Measurements from ENCODE around the gene SAMD3. TPM values are rescaled to one million over a fixed set of nuclear protein-coding genes. Genes with fewer than 3 reads are reported as not detected.
"Not testable (repeated sequence)": the region's sequence is repeated elsewhere in the genome, so short reads cannot be mapped to it uniquely, and the experiment has no call there.

SAMD3 gene
- total RNA-seq, 1 donor from 2014 or later = 0.45 TPM

GRCh38 chr6:130118236-130118635 lies 104.5 kb downstream of the SAMD3 start:
- H3K4me3 Mint-ChIP-seq (ENCODE audit: unreplicated experiment) = no peak overlapping the region
- no peaks in the 10 kb centered on the region for H3K36me3 Mint-ChIP-seq (ENCODE audit: low read depth, unreplicated experiment)
- no peak for DNase-seq (ENCODE audit: low read depth)
- Histone ChIP-seq H3K9me3 (ENCODE audit: insufficient read depth, low read depth, low read length) (no peaks in the 10 kb centered on the region), H3K27me3 (ENCODE audit: insufficient read depth, low read length) (no peaks in the 10 kb centered on the region), H3K9ac (ENCODE audit: low read length) (no peak overlapping the region), H3K4me3 (ENCODE audit: insufficient read depth, low read depth, low read length) (no peak overlapping the region), H3K4me1 (ENCODE audit: insufficient read depth, low read length) (no peaks in the 10 kb centered on the region), H3K79me2 (ENCODE audit: insufficient read depth, low read length) (no peaks in the 10 kb centered on the region), H2AFZ (ENCODE audit: low read depth, low read length) (no peak overlapping the region), H3K4me2 (ENCODE audit: low read length) (no peak overlapping the region), H3K36me3 (ENCODE audit: insufficient read depth, low read length) (no peaks in the 10 kb centered on the region), H4K20me1 (ENCODE audit: insufficient read depth, low read length) (no peaks in the 10 kb centered on the region), H3K27ac (ENCODE audit: low read depth, low read length) (no peak overlapping the region)
- no peaks in the 10 kb centered on the region for H3K27me3 Mint-ChIP-seq (ENCODE audit: low read depth, unreplicated experiment)
- no peaks in the 10 kb centered on the region for H3K9me3 Mint-ChIP-seq (ENCODE audit: unreplicated experiment)
- FAIRE-seq = no peak
- no peaks in the 10 kb centered on the region for H3K4me1 Mint-ChIP-seq (ENCODE audit: low read depth, unreplicated experiment)
- H3K27ac Mint-ChIP-seq (ENCODE audit: unreplicated experiment) = no peak overlapping the region
- TF ChIP-seq CTCF (IDR thresholded peaks at IDR 0.05; ENCODE audit: insufficient read depth, low read depth, low read length) (no peak), EZH2 (IDR thresholded peaks at IDR 0.05; ENCODE audit: insufficient read depth, low read length) (no peak)

GRCh38 chr6:130117187-130117701 lies 105.5 kb downstream of the SAMD3 start:
- not testable (repeated sequence) for H3K27ac Mint-ChIP-seq (ENCODE audit: unreplicated experiment); H3K9me3 ChIP-seq (ENCODE audit: insufficient read depth, low read depth, low read length); H3K4me3 ChIP-seq (ENCODE audit: insufficient read depth, low read depth, low read length); H3K27me3 ChIP-seq (ENCODE audit: insufficient read depth, low read length); DNase-seq (ENCODE audit: low read depth); H3K4me1 ChIP-seq (ENCODE audit: insufficient read depth, low read length); H3K27ac ChIP-seq (ENCODE audit: low read depth, low read length); H3K4me2 ChIP-seq (ENCODE audit: low read length); H4K20me1 ChIP-seq (ENCODE audit: insufficient read depth, low read length); H3K4me3 Mint-ChIP-seq (ENCODE audit: unreplicated experiment); H2AFZ ChIP-seq (ENCODE audit: low read depth, low read length); H3K9me3 Mint-ChIP-seq (ENCODE audit: unreplicated experiment); H3K36me3 Mint-ChIP-seq (ENCODE audit: low read depth, unreplicated experiment); H3K36me3 ChIP-seq (ENCODE audit: insufficient read depth, low read length); FAIRE-seq; H3K79me2 ChIP-seq (ENCODE audit: insufficient read depth, low read length); H3K4me1 Mint-ChIP-seq (ENCODE audit: low read depth, unreplicated experiment); H3K9ac ChIP-seq (ENCODE audit: low read length); H3K27me3 Mint-ChIP-seq (ENCODE audit: low read depth, unreplicated experiment)

- H3K27me3 ChIP-seq (ENCODE audit: insufficient read depth, low read length) = no peaks in the 10 kb centered on the region
- peaks cover 2% of the 10 kb centered on the region for H3K36me3 ChIP-seq (ENCODE audit: insufficient read depth, low read length)
- no peak overlapping the region for H3K4me2 ChIP-seq (ENCODE audit: low read length)
- no peak overlapping the region for H2AFZ ChIP-seq (ENCODE audit: low read depth, low read length)
- TF ChIP-seq EZH2 (IDR thresholded peaks at IDR 0.05; ENCODE audit: insufficient read depth, low read length) (no peak), CTCF (IDR thresholded peaks at IDR 0.05; ENCODE audit: insufficient read depth, low read depth, low read length) (no peak)
- peaks cover under 1% of the 10 kb centered on the region for H3K79me2 ChIP-seq (ENCODE audit: insufficient read depth, low read length)
- no peak overlapping the region for H3K27ac Mint-ChIP-seq (ENCODE audit: unreplicated experiment)
- H3K4me1 ChIP-seq (ENCODE audit: insufficient read depth, low read length) = no peaks in the 10 kb centered on the region
- no peaks in the 10 kb centered on the region for H3K27me3 Mint-ChIP-seq (ENCODE audit: low read depth, unreplicated experiment)
- no peak overlapping the region for H3K9ac ChIP-seq (ENCODE audit: low read length)
- no peak overlapping the region for H3K4me3 Mint-ChIP-seq (ENCODE audit: unreplicated experiment)
- H3K27ac ChIP-seq (ENCODE audit: low read depth, low read length) = no peak overlapping the region
- no peak for DNase-seq (ENCODE audit: low read depth)
- no peaks in the 10 kb centered on the region for H3K4me1 Mint-ChIP-seq (ENCODE audit: low read depth, unreplicated experiment)
- peaks cover 6% of the 10 kb centered on the region for H4K20me1 ChIP-seq (ENCODE audit: insufficient read depth, low read length)
- H3K9me3 ChIP-seq (ENCODE audit: insufficient read depth, low read depth, low read length) = no peaks in the 10 kb centered on the region
- H3K36me3 Mint-ChIP-seq (ENCODE audit: low read depth, unreplicated experiment) = peaks cover 2% of the 10 kb centered on the region
- no peaks in the 10 kb centered on the region for H3K9me3 Mint-ChIP-seq (ENCODE audit: unreplicated experiment)
- no peak overlapping the region for H3K4me3 ChIP-seq (ENCODE audit: insufficient read depth, low read depth, low read length)
- no peak for FAIRE-seq
Observed at GRCh38 chr6:130116273-130116672, 106.5 kb downstream of the SAMD3 start.
